Stimulated activated naive CD8-positive, alpha-beta T cell treated with anti-CD3 and anti-CD28 coated beads, Interleukin-15, Interleukin-2, amounts not matched to agents 100 ng/mL and 50 ng/mL, for 24 hours (primary cell): ENCODE results near the gene HSD17B14.
"Not testable (repeated sequence)": the region's sequence is repeated elsewhere in the genome, so short reads cannot be mapped to it uniquely, and the experiment has no call there.

Source experiments
- H3K27ac Mint-ChIP-seq: one replicate; pipeline ENCODE4 v1.8.0; 2021; ENCODE audit warnings: mild to moderate bottlenecking, mixed read lengths
- H3K27me3 Mint-ChIP-seq: one replicate; pipeline ENCODE4 v1.8.0; 2021; ENCODE audit warnings: mixed read lengths
- H3K36me3 Mint-ChIP-seq: one replicate; pipeline ENCODE4 v1.8.0; 2021; ENCODE audit warnings: low read depth, mixed read lengths
- H3K4me1 Mint-ChIP-seq: one replicate; pipeline ENCODE4 v1.8.0; 2021; ENCODE audit warnings: low read depth, mixed read lengths
- H3K4me3 Mint-ChIP-seq: one replicate; pipeline ENCODE4 v1.8.0; 2021; ENCODE audit warnings: mild to moderate bottlenecking, mixed read lengths
- H3K9me3 Mint-ChIP-seq: one replicate; pipeline ENCODE4 v1.8.0; 2021; ENCODE audit warnings: mixed read lengths

Gene HSD17B14

DNA sequence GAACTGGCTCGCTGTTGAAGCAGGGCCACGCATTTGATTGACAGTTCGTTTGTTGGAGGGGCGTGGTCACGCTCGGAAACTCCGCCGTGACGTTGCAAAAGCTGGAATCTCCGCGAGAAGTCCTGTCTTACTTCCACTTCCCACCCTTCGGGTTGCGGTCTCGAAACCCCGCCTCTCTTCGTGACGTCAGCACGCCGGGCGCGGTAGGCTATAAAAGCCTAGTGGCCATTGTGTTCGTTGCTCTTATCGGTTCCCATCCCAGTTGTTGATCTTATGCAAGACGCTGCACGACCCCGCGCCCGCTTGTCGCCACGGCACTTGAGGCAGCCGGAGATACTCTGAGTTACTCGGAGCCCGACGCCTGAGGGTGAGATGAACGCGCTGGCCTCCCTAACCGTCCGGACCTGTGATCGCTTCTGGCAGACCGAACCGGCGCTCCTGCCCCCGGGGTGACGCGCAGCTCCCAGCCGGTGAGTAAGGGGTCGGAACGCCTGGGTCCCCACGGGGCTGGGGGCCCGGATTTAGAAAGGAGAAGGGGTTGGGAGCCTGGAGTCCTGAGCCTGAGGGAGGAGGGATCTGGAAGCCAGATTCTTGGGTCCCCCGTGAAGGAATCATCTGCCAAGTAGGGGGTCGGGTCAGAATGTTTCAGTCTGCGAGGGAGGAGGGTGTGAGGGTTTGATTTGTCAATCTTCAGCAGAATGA, 36.0 kb upstream of the HSD17B14 start, which contains the start of gene PPP1R15A:
Gene PPP1R15A (plus strand): TSS at position 240 of the 702 bp plus-strand sequence. CDS start 813 bp downstream, outside the sequence.
- Mint-ChIP-seq H3K9me3 (no peaks in the 10 kb centered on the region), H3K36me3 (peaks cover 46% of the 10 kb centered on the region), H3K4me1 (peaks cover 53% of the 10 kb centered on the region), H3K4me3 (peak within 1 kb of the TSS; percentile 99), H3K27ac (peak within 1 kb of the TSS; percentile 94), H3K27me3 (no peaks in the 10 kb centered on the region)

- not testable (repeated sequence) for H3K27me3 Mint-ChIP-seq, H3K9me3 Mint-ChIP-seq
- Mint-ChIP-seq H3K4me3 (peak overlapping the region; percentile 99), H3K4me1 (peaks cover 51% of the 10 kb centered on the region), H3K27ac (peak overlapping the region; percentile 94), H3K36me3 (peaks cover 44% of the 10 kb centered on the region)
Measured at GRCh38 chr19:48871471-48872181, 35.3 kb upstream of the HSD17B14 start.

DNA sequence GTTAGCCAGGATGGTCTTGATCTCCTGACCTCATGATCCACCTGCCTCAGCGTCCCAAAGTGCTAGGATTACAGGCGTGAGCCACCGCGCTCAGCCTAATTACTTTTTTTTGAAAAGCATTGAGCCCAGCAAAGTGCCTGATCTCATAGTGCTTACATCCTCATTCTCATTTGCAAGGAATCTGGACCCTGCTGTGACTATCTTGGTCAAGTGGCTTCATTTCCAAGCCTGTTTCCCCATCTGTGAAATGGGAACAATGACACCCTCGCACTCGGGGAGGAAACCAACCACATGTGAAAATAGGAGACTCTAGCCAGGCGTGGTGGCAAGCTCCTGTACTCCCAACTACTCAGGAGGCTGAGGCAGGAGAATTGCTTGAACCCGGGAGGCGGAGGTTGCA, 33.8 kb upstream of the HSD17B14 start:
- Mint-ChIP-seq H3K4me1 (peaks cover 36% of the 10 kb centered on the region), H3K27ac (no peak overlapping the region), H3K36me3 (peaks cover 28% of the 10 kb centered on the region), H3K27me3 (no peaks in the 10 kb centered on the region), H3K9me3 (no peaks in the 10 kb centered on the region), H3K4me3 (no peak overlapping the region)

- H3K27me3 Mint-ChIP-seq: no peaks in the 10 kb centered on the region
- H3K27ac Mint-ChIP-seq: no peak within 1 kb of the TSS
- no peak within 1 kb of the TSS for H3K4me3 Mint-ChIP-seq
- peaks cover 11% of the 10 kb centered on the region for H3K36me3 Mint-ChIP-seq
- peaks cover 18% of the 10 kb centered on the region for H3K4me1 Mint-ChIP-seq
- no peaks in the 10 kb centered on the region for H3K9me3 Mint-ChIP-seq
Measured at GRCh38 chr19:48868114-48868886, 32.0 kb upstream of the HSD17B14 start, which contains the start of gene PLEKHA4. Gene PLEKHA4 (minus strand): TSS chr19:48868617. CDS start chr19:48867620, 997 bp downstream.

GRCh38 chr19:48867746-48868113, 31.4 kb upstream of the HSD17B14 start:
- no peaks in the 10 kb centered on the region for H3K9me3 Mint-ChIP-seq
- no peak overlapping the region for H3K4me3 Mint-ChIP-seq
- no peaks in the 10 kb centered on the region for H3K27me3 Mint-ChIP-seq
- peaks cover 14% of the 10 kb centered on the region for H3K4me1 Mint-ChIP-seq
- peaks cover 5% of the 10 kb centered on the region for H3K36me3 Mint-ChIP-seq
- no peak overlapping the region for H3K27ac Mint-ChIP-seq

DNA sequence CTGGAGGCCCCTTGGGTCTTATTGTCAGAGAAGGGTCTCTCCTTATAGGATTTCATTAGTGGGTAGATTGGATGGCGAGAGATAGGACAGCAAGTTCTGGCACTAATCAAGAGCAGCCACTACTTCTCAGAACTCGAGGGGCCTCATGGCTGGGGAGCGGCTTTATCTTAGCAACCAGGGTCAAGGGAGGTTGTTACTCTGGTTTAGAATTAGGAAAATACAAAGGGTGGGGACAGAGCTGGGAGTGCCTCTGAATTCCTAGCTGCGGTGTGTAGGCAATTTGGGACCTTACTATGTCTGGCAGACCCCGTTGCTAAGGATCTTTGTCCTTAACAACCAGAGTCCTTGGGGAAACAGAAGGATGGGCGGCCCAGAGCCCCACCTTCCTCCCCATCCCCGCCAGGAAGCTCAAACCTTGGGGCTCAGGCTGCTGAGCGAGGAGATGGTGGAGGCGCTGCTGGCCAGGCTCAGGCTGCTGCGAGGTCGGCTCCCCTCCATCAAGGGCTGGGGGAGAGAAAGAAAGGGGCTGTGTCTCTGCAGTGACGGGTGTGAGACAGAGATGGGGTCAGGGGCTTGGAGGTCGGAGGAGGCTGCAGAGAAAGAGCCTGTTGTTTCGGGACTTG, 30.9 kb upstream of the HSD17B14 start:
- Mint-ChIP-seq H3K36me3 (peaks cover 1% of the 10 kb centered on the region), H3K4me3 (no peak overlapping the region), H3K9me3 (no peaks in the 10 kb centered on the region), H3K27me3 (no peaks in the 10 kb centered on the region), H3K4me1 (peaks cover 12% of the 10 kb centered on the region), H3K27ac (no peak overlapping the region)

- Mint-ChIP-seq H3K4me3 (no peak overlapping the region), H3K27ac (no peak overlapping the region), H3K9me3 (no peaks in the 10 kb centered on the region), H3K4me1 (peaks cover 8% of the 10 kb centered on the region), H3K36me3 (no peaks in the 10 kb centered on the region), H3K27me3 (no peaks in the 10 kb centered on the region)
Measured at GRCh38 chr19:48866692-48867091, 30.4 kb upstream of the HSD17B14 start.

DNA sequence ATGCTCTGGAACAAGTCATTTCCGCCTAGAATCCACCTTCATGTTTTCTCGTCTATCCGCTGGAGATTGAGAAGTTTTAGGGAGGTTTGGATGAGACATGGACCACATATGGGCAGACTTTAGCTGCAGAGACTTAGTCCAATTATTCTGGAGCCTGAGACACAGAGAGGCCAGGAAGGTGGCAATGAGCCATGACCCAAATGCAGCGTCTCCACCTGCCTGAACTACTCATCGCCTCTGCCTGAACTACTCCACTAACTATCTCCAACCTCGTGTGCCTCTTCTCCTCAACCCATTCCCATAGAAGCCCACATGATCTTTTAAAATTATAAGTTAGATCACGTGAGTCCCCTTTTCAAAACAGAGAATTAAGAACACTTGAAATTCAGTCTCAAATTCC, 26.5 kb upstream of the HSD17B14 start:
- no peak overlapping the region for H3K4me3 Mint-ChIP-seq
- H3K4me1 Mint-ChIP-seq: peaks cover 4% of the 10 kb centered on the region
- H3K36me3 Mint-ChIP-seq: no peaks in the 10 kb centered on the region
- no peak overlapping the region for H3K27ac Mint-ChIP-seq
- H3K9me3 Mint-ChIP-seq: no peaks in the 10 kb centered on the region
- H3K27me3 Mint-ChIP-seq: no peaks in the 10 kb centered on the region

- Mint-ChIP-seq H3K4me1 (peaks cover 4% of the 10 kb centered on the region), H3K4me3 (no peak overlapping the region), H3K27me3 (no peaks in the 10 kb centered on the region), H3K9me3 (no peaks in the 10 kb centered on the region), H3K36me3 (no peaks in the 10 kb centered on the region), H3K27ac (no peak overlapping the region)
Measured at GRCh38 chr19:48861313-48861712, 25.0 kb upstream of the HSD17B14 start.

DNA sequence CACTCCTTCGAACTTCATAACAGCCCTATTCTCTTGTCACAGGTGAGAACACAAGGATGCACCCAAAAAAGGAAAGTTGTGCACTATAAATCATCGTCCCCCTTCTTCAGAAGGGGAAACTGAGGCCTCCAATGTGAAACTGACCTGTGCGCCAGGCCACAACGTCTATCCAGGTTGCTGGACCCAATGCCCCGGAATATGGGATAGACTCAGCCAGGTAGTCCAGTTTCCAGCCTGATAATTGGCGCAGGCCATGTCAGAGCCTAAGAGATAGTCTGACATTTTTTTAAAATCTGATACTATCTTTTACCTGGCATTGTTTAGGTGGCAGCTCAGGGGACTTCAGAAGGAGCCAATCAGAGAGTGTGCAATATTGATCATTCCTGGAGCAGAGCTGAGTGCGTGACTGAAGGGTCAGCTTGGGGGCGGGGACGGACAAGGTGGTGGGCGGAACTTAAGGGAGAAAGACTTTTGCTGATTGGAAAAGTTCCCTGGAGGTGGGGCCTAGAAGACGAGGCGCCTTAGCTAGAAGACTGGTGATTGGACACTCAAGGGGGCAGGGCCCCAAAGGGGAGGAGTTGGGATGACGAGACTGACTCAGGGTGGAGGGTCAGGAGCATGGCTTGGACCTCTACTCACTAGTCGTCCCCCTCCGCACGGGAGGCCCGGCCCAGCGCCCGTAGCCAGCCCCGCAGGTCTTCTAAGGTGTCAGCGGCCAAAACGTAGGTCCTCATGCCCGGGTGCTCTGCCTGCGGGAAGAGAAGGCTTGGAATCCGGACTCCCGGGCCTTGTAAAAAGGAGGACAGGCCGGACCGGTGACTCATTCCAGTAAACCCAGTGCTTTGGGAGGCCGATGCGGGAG, 23.7 kb upstream of the HSD17B14 start:
- Mint-ChIP-seq H3K4me3 (no peak overlapping the region), H3K9me3 (no peaks in the 10 kb centered on the region), H3K4me1 (peaks cover 4% of the 10 kb centered on the region), H3K36me3 (no peaks in the 10 kb centered on the region), H3K27me3 (no peaks in the 10 kb centered on the region), H3K27ac (no peak overlapping the region)

- no peaks in the 10 kb centered on the region for H3K9me3 Mint-ChIP-seq
Measured at GRCh38 chr19:48858984-48859710, 22.9 kb upstream of the HSD17B14 start.

GRCh38 chr19:48856921-48857320, 20.6 kb upstream of the HSD17B14 start:
- Mint-ChIP-seq H3K27me3 (no peaks in the 10 kb centered on the region), H3K4me3 (no peak overlapping the region), H3K27ac (no peak overlapping the region), H3K36me3 (no peaks in the 10 kb centered on the region), H3K9me3 (no peaks in the 10 kb centered on the region), H3K4me1 (peaks cover 4% of the 10 kb centered on the region)

More at GRCh38 chr19:48858984-48859710, 22.9 kb upstream of the HSD17B14 start:
- peak overlapping the region; percentile 87 for H3K4me3 Mint-ChIP-seq
- peaks cover 4% of the 10 kb centered on the region for H3K4me1 Mint-ChIP-seq
- no peaks in the 10 kb centered on the region for H3K27me3 Mint-ChIP-seq
- H3K27ac Mint-ChIP-seq: peak overlapping the region; percentile 82
- H3K36me3 Mint-ChIP-seq: no peaks in the 10 kb centered on the region

DNA sequence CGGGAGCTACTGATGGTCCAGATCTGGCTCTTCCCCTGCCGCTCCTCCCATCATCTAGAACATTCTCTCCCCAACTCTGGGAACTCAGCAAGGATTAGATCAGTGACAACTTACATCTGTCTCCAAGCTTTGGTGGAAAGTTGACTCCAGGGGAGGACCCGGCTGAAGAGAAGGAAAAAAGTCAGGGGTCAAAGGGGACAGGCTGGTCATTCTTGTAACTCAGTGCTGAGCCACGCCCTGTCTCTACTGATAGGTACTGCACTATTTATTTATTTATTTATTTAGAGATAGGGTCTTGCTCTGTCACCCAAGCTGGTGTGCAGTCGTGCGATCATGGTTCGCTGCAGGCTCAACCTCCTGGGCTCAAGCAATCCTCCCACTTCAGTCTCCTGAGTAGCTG, 17.8 kb upstream of the HSD17B14 start:
- Mint-ChIP-seq H3K4me3 (no peak overlapping the region), H3K27ac (no peak overlapping the region), H3K4me1 (peaks cover 1% of the 10 kb centered on the region)

More for the DNA sequence above, 17.8 kb upstream of the HSD17B14 start:
- Mint-ChIP-seq H3K36me3 (no peaks in the 10 kb centered on the region), H3K9me3 (no peaks in the 10 kb centered on the region), H3K27me3 (no peaks in the 10 kb centered on the region)
